NCI-H1048 (cell line): ENCODE measurements around the gene MLC1.

Experiments
- DNase-seq: peaks from one replicate; lab custom pipeline; 2025; lab: John Stamatoyannopoulos, UW

Gene MLC1

GRCh38 chr22:50058061-50058905 is 26.9 kb downstream of the MLC1 start, which contains the start of gene TTLL8:
TSS of gene TTLL8 (minus strand) at chr22:50058298.
- DNase-seq = no peak

- no peak for DNase-seq
Measured at GRCh38 chr22:50057278-50058060, 27.8 kb downstream of the MLC1 start.

DNA sequence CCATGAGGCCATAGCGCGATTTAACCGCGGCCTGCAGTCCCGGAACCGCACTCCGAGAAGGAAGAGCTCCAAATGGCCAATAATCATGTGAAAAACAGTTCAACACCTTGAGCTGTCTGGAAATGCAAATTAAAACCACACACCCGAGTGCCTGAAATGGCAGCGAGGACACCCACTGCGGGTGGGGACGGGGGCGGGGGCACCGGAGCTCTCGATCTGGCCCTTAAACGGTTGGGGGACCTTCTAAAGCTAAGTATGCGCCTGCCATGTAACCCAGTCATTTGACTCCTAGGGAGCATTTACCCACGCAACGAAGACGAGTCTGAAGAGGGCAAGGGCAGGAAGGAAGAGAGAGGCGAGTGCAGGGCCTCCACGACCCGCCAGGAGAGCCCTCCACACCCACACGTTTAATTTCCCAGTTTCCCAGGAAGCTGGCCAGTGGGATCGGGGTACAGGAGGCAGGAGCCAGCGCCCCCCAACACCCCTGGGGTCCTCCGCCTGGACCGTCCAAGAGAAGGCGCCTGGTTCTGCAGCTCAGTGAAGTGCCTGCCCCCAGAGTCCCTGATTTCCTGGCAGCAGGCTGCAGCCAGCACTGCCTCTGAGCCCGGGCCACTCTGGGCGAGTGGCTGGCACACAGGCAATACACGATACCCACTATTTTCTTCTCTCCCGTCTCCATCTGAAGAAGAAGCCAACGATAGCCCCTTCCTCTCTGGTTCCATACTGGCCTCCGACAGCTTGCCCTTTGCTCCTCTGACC is 28.8 kb downstream of the MLC1 start:
- DNase-seq = no peak

GRCh38 chr22:50053861-50054260 is 31.4 kb downstream of the MLC1 start:
- DNase-seq = no peak

DNA sequence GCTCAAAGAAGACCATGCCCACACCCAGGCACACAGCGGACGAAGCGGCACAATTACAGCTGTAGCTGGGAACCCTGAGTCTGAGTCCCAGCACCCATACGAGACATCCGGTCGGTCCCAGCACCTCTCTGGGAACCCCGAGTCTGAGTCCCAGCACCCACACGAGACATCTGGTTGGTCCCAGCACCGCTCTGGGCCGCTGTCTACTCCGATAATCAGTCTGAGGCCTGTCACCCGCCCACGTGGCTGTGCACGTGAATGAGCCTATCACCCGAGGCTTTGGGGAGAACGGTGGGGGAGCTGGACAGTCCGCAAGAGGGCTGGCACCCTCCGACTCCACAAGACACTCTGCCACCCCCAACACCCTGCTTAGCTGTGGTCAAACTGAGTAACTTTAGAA is 33.3 kb downstream of the MLC1 start:
- DNase-seq = no peak

- no peak for DNase-seq
Measured at GRCh38 chr22:50049299-50050195, 35.7 kb downstream of the MLC1 start.

DNA sequence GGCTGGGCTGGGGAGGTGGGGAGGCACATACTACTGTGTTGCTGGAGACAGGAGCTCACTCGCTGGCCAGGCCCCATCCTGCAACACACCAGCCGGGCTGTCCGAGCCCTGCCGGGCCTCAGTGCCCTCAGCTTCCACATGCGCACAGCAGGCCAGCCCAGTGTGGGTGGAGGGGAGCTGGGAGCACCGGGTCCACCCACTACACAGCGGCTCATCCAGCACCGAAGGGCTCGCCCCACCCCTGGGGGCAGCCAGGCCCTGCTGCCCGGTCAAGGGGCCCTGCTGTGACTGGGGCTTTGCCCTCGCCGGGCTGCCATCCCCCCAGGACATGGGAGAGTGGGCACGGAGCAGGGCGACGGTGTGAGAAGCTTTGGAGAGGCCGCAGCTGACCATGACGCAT is 36.4 kb downstream of the MLC1 start:
- no peak for DNase-seq

GRCh38 chr22:50048061-50048765 is 37.0 kb downstream of the MLC1 start:
- DNase-seq = no peak

DNA sequence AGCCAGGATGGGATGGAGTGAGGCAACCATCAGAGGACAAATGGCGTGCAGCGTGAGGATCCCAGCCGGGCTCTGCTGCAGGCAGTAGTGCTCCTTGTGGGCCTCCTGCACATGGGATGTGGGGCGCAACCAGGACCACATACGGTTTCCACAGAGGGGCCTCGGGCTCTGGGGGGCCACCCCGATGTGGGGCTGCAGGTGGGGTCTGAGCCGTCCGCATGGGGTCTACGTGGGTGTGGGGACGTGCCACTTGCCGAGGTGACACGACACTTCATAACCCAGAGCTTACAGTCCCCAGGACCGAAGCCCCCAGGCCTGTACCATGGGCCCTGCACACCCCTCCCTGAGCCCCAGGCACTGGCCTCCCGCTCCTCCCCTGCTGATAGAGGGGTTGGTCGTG is 37.9 kb downstream of the MLC1 start:
- DNase-seq = no peak

DNA sequence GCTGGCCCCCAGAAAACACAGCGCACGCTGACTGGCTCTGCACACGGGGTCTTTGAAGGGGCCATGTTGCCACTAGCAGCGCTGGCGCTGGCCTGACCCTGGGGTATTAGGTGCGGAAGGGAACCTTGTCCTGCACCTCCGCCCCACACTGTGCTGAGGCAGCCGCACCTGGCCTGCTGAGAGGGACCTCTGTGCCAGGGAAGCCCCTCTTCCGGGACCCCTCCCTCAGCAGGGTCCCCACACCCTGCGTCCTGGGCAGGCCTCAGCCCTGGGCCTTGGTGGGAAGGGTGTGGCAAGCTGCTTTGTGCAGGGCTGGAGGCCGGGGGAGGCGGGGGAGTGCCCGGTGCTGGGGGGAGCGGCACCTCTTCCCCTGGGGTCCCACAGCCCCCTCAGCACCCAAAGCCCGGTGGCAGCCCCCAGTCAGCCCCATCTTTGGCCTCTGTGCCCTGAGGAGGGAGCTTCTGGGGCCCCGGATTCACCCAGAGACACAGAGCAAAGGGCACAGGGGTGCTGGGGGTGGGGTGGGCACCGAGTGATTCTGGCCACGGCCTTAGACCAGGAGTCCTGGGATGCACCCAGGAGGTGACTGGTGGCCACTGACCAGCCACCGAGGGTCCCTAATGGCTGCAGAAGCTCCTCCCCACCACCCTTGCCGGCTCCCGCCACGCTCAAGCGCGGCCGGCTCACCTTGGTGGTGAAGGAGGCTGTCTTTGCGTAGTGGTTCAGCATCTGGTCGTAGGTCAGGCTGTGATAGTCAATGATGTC is 38.6 kb downstream of the MLC1 start:
- DNase-seq = no peak

DNA sequence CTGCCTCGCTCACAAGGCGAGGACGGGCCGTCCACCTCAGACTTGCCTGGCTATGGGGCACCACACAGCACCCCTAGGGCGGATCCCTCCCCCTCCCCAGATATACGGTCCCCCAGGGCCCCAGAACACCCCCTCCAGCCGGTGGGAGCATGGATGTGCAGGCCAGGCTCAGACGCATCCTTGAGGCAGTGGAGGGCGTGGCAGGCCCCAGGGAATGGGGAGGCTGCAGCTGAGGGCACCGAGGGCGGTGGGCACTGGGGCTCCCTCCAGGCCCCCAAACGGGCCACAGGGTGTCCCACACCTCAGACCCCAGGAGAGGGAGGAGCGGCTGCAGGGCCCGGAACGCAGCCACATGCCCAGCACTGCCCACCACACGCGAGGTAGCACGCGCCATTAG is 39.2 kb downstream of the MLC1 start:
- DNase-seq = no peak

DNA sequence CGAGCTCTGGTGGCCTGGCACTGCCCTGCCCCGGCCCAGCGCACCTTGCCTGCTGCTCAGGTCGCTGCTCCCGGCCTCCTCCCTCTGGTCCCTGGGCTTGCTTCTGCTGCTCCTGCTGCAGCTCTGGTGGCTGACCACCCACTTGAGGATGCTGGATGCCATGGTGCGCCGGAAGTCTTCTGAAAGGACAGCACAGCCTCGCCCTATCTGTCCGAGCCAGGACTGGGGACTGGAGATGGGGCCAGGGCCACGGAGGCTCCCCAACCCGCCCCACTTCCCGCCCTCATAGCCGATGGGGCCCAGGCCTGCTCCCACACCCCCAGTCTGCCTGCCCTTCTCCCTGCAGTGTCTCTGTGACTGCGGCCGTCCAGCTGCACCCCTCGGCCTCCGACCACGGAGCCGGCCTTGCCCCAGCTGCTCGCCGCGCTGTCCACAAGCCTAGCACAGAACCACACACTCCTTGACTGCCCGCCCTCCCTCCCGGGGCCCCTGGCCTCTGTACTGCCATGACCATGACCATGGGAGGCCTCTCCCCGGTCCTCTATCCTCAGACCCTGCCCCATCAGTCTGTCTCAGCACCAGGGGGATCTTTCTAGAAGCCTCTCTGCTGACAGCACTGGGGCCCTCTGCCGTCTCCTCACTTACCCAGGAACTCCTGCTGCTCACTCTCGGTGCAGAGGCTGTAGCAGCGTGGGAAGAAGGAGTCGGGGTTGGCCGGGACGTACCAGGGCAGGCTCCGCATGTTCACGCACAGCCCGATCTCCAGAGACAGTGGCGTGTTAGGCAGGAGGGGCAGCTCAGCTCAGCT is 39.8 kb downstream of the MLC1 start:
- DNase-seq = no peak

GRCh38 chr22:50044485-50045118 is 40.6 kb downstream of the MLC1 start:
- no peak for DNase-seq

GRCh38 chr22:50041361-50042065 is 43.7 kb downstream of the MLC1 start:
- no peak for DNase-seq

DNA sequence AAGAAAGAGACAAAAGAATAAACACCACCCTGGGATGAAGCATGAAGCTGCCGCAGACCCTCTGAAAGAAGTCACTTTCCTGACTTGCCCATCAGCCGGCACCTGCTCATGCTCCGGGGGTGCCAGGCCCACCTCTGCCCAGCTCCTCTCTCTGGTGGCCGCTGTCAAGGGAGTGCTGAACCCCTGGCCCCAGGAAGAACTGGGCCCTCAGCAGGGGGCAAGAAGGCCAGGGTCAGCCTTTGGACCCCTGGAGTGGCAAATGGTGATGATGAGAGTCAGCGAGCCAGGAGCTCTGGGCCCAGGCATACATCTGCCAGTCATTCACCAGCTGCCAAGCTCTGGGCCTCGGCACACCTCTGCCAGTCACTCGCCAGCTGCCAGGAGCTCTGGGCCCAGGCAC is 44.5 kb downstream of the MLC1 start:
- no peak for DNase-seq

GRCh38 chr22:50039669-50040443 is 45.4 kb downstream of the MLC1 start:
- no peak for DNase-seq

DNA sequence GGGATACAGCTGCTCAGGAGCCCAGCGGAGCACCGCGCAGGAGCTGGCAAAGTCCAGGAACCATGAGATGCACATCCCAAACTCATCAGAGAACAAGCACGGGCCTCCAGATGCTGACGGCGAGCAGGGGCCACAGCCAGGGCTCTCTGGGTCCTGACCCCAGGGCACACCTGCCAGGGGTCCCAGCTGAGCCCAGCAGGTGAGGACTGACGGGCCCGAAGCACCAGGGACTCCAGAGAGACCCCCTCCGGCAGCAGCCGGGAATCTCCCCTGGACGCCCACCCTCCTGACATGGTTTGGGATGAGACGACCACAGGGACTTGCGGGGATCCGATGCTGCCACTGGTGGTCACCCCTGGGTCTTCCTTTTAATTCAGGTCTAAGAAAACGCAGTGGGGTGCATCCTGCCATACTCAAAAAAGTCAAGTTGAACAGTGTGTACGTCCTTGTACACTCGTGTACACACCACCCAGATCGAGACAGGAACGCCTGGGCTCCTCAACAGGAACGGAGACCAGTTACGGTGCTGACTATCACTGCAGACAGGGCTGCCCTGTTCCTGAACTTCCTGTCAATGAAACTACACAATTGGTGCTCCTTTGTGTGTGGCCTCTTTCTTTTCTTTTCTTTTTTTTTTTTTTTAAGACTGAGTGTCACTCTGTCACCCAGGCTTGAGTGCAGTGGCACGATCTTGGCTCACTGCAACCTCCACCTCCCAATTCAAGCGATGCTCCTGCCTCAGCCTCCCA is 49.1 kb downstream of the MLC1 start:
- DNase-seq = no peak
